Adipocyte (in vitro differentiated cells): ENCODE data around the gene F12.

Source experiments
- DNase-seq: peaks from one replicate; pipeline ENCODE4 v3.0.0-alpha.2; 2015; ENCODE audit warnings: low read depth
- H3K27me3 ChIP-seq: replicated peaks from 2 replicates; pipeline ENCODE4 v1.7.0; 2013; ENCODE audit warnings: mild to moderate bottlenecking, low read length, moderate library complexity; ENCODE audit not compliant: control insufficient read depth, insufficient read depth
- H3K36me3 ChIP-seq: 2 replicates; pipeline ENCODE4 v1.7.0; 2013; ENCODE audit warnings: low read length, mild to moderate bottlenecking, moderate library complexity; ENCODE audit not compliant: control insufficient read depth, insufficient read depth, severe bottlenecking
- H3K4me1 ChIP-seq: 2 replicates; pipeline ENCODE4 v1.7.0; 2013; ENCODE audit warnings: mild to moderate bottlenecking, low read length, moderate library complexity; ENCODE audit not compliant: control insufficient read depth, insufficient read depth
- H3K4me3 ChIP-seq: 2 replicates; pipeline ENCODE4 v1.7.0; 2013; ENCODE audit warnings: mild to moderate bottlenecking, low read length, moderate library complexity
- H3K9ac ChIP-seq: 2 replicates; pipeline ENCODE4 v1.7.0; 2013; ENCODE audit warnings: mild to moderate bottlenecking, low read length, moderate library complexity
- H3K9me3 ChIP-seq: 2 replicates; pipeline ENCODE4 v1.7.0; 2013; ENCODE audit warnings: mild to moderate bottlenecking, low read length, moderate library complexity; ENCODE audit not compliant: control insufficient read depth

The F12 gene

GRCh38 chr5:177452688-177453638, 43.6 kb upstream of the F12 start:
- no peak overlapping the region for H3K4me3 ChIP-seq
- peaks cover 19% of the 10 kb centered on the region for H3K4me1 ChIP-seq
- peaks cover 10% of the 10 kb centered on the region for H3K36me3 ChIP-seq
- no peaks in the 10 kb centered on the region for H3K9me3 ChIP-seq
- no peak overlapping the region for H3K9ac ChIP-seq
- DNase-seq, result no peak
- no peaks in the 10 kb centered on the region for H3K27me3 ChIP-seq

- H3K9me3 ChIP-seq, result no peaks in the 10 kb centered on the region
- no peak overlapping the region for H3K4me3 ChIP-seq
- H3K4me1 ChIP-seq, result peaks cover 21% of the 10 kb centered on the region
- no peaks in the 10 kb centered on the region for H3K36me3 ChIP-seq
- no peak for DNase-seq
- no peaks in the 10 kb centered on the region for H3K27me3 ChIP-seq
- H3K9ac ChIP-seq, result no peak overlapping the region
Observed at GRCh38 chr5:177450667-177451424, 41.5 kb upstream of the F12 start.

GRCh38 chr5:177449140-177450061, 40.0 kb upstream of the F12 start:
- Histone ChIP-seq H3K4me1 (peaks cover 18% of the 10 kb centered on the region), H3K36me3 (no peaks in the 10 kb centered on the region), H3K9ac (no peak overlapping the region), H3K9me3 (no peaks in the 10 kb centered on the region), H3K27me3 (no peaks in the 10 kb centered on the region), H3K4me3 (no peak overlapping the region)
- DNase-seq, result no peak

- no peaks in the 10 kb centered on the region for H3K36me3 ChIP-seq
- H3K4me3 ChIP-seq, result no peak overlapping the region
- no peaks in the 10 kb centered on the region for H3K9me3 ChIP-seq
- H3K9ac ChIP-seq, result no peak overlapping the region
- peaks cover 13% of the 10 kb centered on the region for H3K4me1 ChIP-seq
- no peaks in the 10 kb centered on the region for H3K27me3 ChIP-seq
- DNase-seq, result no peak
Observed at GRCh38 chr5:177448244-177448950, 39.0 kb upstream of the F12 start.

GRCh38 chr5:177447611-177448243, 38.4 kb upstream of the F12 start:
- Histone ChIP-seq H3K4me1 (peaks cover 13% of the 10 kb centered on the region), H3K27me3 (no peaks in the 10 kb centered on the region), H3K9ac (no peak overlapping the region), H3K4me3 (no peak overlapping the region), H3K9me3 (no peaks in the 10 kb centered on the region), H3K36me3 (no peaks in the 10 kb centered on the region)
- DNase-seq, result peak; percentile 68

GRCh38 chr5:177447066-177447610, 37.8 kb upstream of the F12 start:
- Histone ChIP-seq H3K9ac (peak overlapping the region; percentile 72), H3K9me3 (no peaks in the 10 kb centered on the region), H3K27me3 (no peaks in the 10 kb centered on the region), H3K4me3 (peak overlapping the region; percentile 82), H3K36me3 (peaks cover 3% of the 10 kb centered on the region), H3K4me1 (peaks cover 13% of the 10 kb centered on the region)
- peak; percentile 74 for DNase-seq

- DNase-seq, result peak; percentile 83
- H3K4me1 ChIP-seq, result peaks cover 13% of the 10 kb centered on the region
- no peaks in the 10 kb centered on the region for H3K27me3 ChIP-seq
Observed at GRCh38 chr5:177446200-177447065, 37.1 kb upstream of the F12 start, which contains the start of gene PRR7. Gene PRR7, plus strand, starts transcription at chr5:177446814. Its CDS starts 8,254 bp downstream, at chr5:177455068.

GRCh38 chr5:177445917-177446199, 36.5 kb upstream of the F12 start:
- Histone ChIP-seq H3K27me3 (no peaks in the 10 kb centered on the region), H3K4me1 (peaks cover 13% of the 10 kb centered on the region), H3K4me3 (peak overlapping the region; percentile 82), H3K9ac (peak overlapping the region; percentile 72), H3K36me3 (peaks cover 3% of the 10 kb centered on the region), H3K9me3 (no peaks in the 10 kb centered on the region)
- DNase-seq, result no peak

More at GRCh38 chr5:177446200-177447065, 37.1 kb upstream of the F12 start, which contains the start of gene PRR7:
- H3K36me3 ChIP-seq, result peaks cover 3% of the 10 kb centered on the region
- H3K9ac ChIP-seq, result peak within 1 kb of the TSS; percentile 72
- H3K9me3 ChIP-seq, result no peaks in the 10 kb centered on the region
- H3K4me3 ChIP-seq, result peak within 1 kb of the TSS; percentile 82

GRCh38 chr5:177445052-177445916, 35.9 kb upstream of the F12 start:
- H3K4me3 ChIP-seq, result no peak overlapping the region
- peaks cover 13% of the 10 kb centered on the region for H3K4me1 ChIP-seq
- H3K9ac ChIP-seq, result no peak overlapping the region
- H3K9me3 ChIP-seq, result no peaks in the 10 kb centered on the region
- no peaks in the 10 kb centered on the region for H3K27me3 ChIP-seq
- no peak for DNase-seq
- peaks cover 3% of the 10 kb centered on the region for H3K36me3 ChIP-seq
